ENCODE data around the gene KRTAP4-12.
"Not testable (repeated sequence)": the region's sequence is repeated elsewhere in the genome, so short reads cannot be mapped to it uniquely, and the experiment has no call there.

GRCh38 chr17:41088760-41089352 is 35.1 kb downstream of the KRTAP4-12 start:
- not testable (repeated sequence) for TF ChIP-seq CTCF (conservative IDR thresholded peaks at IDR 0.05; ENCODE audit: low read depth, low read length); EZH2 (IDR thresholded peaks at IDR 0.05; ENCODE audit: borderline replicate concordance, low read depth, low read length, poor library complexity, severe bottlenecking)
